ENCODE results near the gene MAPKAP1. TPM values are rescaled to one million over a fixed set of nuclear protein-coding genes. Genes with fewer than 3 reads are reported as not detected.

The MAPKAP1 gene
- total RNA-seq, 2 experiments from 2014 or later: 66.2 to 78.8 TPM

- Histone ChIP-seq H3K9me2 (ENCODE audit: insufficient read depth, low read length) (no peaks in the 10 kb centered on the region), H3K27ac (ENCODE audit: low read depth, low read length, poor library complexity, severe bottlenecking) (no peak overlapping the region), H3K79me2 (ENCODE audit: insufficient read depth, low read depth, low read length) (no peaks in the 10 kb centered on the region), H3K4me1 (ENCODE audit: insufficient read depth, low read length, poor library complexity, severe bottlenecking) (no peaks in the 10 kb centered on the region), H3K4me2 (ENCODE audit: low read length) (no peak overlapping the region), H2AFZ (ENCODE audit: low read length) (no peak overlapping the region), H4K20me1 (ENCODE audit: insufficient read depth, low read length) (no peaks in the 10 kb centered on the region), H3K4me3 (ENCODE audit: low read depth, low read length, poor library complexity, severe bottlenecking) (no peak overlapping the region), H3K9me3 (ENCODE audit: low read length) (no peaks in the 10 kb centered on the region), H3K36me3 (ENCODE audit: insufficient read depth, low read length) (no peaks in the 10 kb centered on the region)
- intact Hi-C loops (cut with micrococcal nuclease; ENCODE audit: unreplicated experiment): no loop called here
- TF ChIP-seq EZH2phosphoT487 (IDR thresholded peaks at IDR 0.05; ENCODE audit: borderline replicate concordance, low read depth, low read length) (no peak), CTCF (conservative IDR thresholded peaks at IDR 0.05; ENCODE audit: low read length) (no peak)
- no peak for DNase-seq (ENCODE audit: low spot score)
- no TSS peak for BruUV-seq (replicated peaks)
- ChIA-PET CTCF (ENCODE audit: unreplicated experiment) (no interaction called here), POLR2A (no interaction called here)
Observed at GRCh38 chr9:125591888-125592287, 115.1 kb downstream of the MAPKAP1 start.

GRCh38 chr9:125591245-125591644 is 115.8 kb downstream of the MAPKAP1 start:
- Histone ChIP-seq H3K79me2 (ENCODE audit: insufficient read depth, low read depth, low read length) (no peaks in the 10 kb centered on the region), H3K4me2 (ENCODE audit: low read length) (no peak overlapping the region), H3K9me3 (ENCODE audit: low read length) (no peaks in the 10 kb centered on the region), H3K36me3 (ENCODE audit: insufficient read depth, low read length) (no peaks in the 10 kb centered on the region), H2AFZ (ENCODE audit: low read length) (no peak overlapping the region), H3K27ac (ENCODE audit: low read depth, low read length, poor library complexity, severe bottlenecking) (no peak overlapping the region), H3K4me3 (ENCODE audit: low read depth, low read length, poor library complexity, severe bottlenecking) (no peak overlapping the region), H3K4me1 (ENCODE audit: insufficient read depth, low read length, poor library complexity, severe bottlenecking) (no peaks in the 10 kb centered on the region), H3K9me2 (ENCODE audit: insufficient read depth, low read length) (no peaks in the 10 kb centered on the region), H4K20me1 (ENCODE audit: insufficient read depth, low read length) (no peaks in the 10 kb centered on the region)
- DNase-seq (ENCODE audit: low spot score): no peak
- BruUV-seq (replicated peaks): no TSS peak
- ChIA-PET CTCF (ENCODE audit: unreplicated experiment) (no interaction called here), POLR2A (no interaction called here)
- intact Hi-C loops (cut with micrococcal nuclease; ENCODE audit: unreplicated experiment): no loop called here
- no peak for TF ChIP-seq CTCF (conservative IDR thresholded peaks at IDR 0.05; ENCODE audit: low read length)
- no peak for TF ChIP-seq EZH2phosphoT487 (IDR thresholded peaks at IDR 0.05; ENCODE audit: borderline replicate concordance, low read depth, low read length)

DNA sequence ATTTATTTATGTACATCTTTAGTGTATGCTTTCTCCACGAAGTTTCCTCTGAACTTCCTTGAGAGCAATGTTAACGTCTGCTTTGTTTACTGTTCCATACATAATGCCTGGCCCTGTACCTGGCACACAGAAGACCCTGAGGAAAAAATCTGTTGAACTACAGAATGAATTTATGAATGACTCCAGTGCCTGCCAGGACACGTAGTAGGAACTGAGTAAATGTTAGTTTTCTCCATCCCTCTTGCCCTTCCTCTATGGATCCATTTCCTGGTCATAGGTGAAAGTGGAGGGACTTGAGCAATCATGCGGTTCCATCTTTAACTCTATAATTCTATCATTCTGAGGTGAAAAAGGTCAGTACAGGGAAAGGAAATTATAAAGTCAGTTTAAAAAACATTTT is 117.7 kb downstream of the MAPKAP1 start:
- H2AFZ ChIP-seq (ENCODE audit: low read length): no peak overlapping the region
- no peak overlapping the region for H3K4me2 ChIP-seq (ENCODE audit: low read length)
- POLR2A ChIA-PET: no interaction called here
- H3K27ac ChIP-seq (ENCODE audit: low read depth, low read length, poor library complexity, severe bottlenecking): no peak overlapping the region
- BruUV-seq (replicated peaks): no TSS peak
- no peaks in the 10 kb centered on the region for H3K79me2 ChIP-seq (ENCODE audit: insufficient read depth, low read depth, low read length)
- intact Hi-C loops (cut with micrococcal nuclease; ENCODE audit: unreplicated experiment): no loop called here
- DNase-seq (ENCODE audit: low spot score): no peak
- TF ChIP-seq EZH2phosphoT487 (IDR thresholded peaks at IDR 0.05; ENCODE audit: borderline replicate concordance, low read depth, low read length) (no peak), CTCF (conservative IDR thresholded peaks at IDR 0.05; ENCODE audit: low read length) (no peak)
- no peaks in the 10 kb centered on the region for H3K36me3 ChIP-seq (ENCODE audit: insufficient read depth, low read length)
- no peaks in the 10 kb centered on the region for H3K9me3 ChIP-seq (ENCODE audit: low read length)
- H3K4me1 ChIP-seq (ENCODE audit: insufficient read depth, low read length, poor library complexity, severe bottlenecking): no peaks in the 10 kb centered on the region
- H4K20me1 ChIP-seq (ENCODE audit: insufficient read depth, low read length): no peaks in the 10 kb centered on the region
- CTCF ChIA-PET (ENCODE audit: unreplicated experiment): no interaction called here
- no peaks in the 10 kb centered on the region for H3K9me2 ChIP-seq (ENCODE audit: insufficient read depth, low read length)
- no peak overlapping the region for H3K4me3 ChIP-seq (ENCODE audit: low read depth, low read length, poor library complexity, severe bottlenecking)
